Skeletal muscle tissue (tissue), 4 donors: ENCODE data around the gene NXPH2. TPM values are rescaled to one million over a fixed set of nuclear protein-coding genes. Genes with fewer than 3 reads are reported as not detected.

Source experiments
- H3K27ac ChIP-seq: one replicate; pipeline ENCODE4 v1.7.0; 2013; ENCODE audit warnings: mild to moderate bottlenecking, low read depth, low read length, inconsistent platforms
- H3K27me3 ChIP-seq, 3 donors: one replicate each; pipeline ENCODE4 v1.7.0; 2013; ENCODE audit warnings: low read length in 3 of 3; ENCODE audit not compliant: control insufficient read depth in 3 of 3, insufficient read depth in 3 of 3
- H3K36me3 ChIP-seq, 3 donors: one replicate each; pipeline ENCODE4 v1.7.0; 2013; ENCODE audit warnings: low read length in 3 of 3; ENCODE audit not compliant: control insufficient read depth in 3 of 3, insufficient read depth in 3 of 3
- H3K4me1 ChIP-seq, 3 donors: one replicate each; pipeline ENCODE4 v1.7.0; 2013; ENCODE audit warnings: low read length in 3 of 3, mild to moderate bottlenecking in 3 of 3; ENCODE audit not compliant: control insufficient read depth in 3 of 3, insufficient read depth in 3 of 3
- H3K4me3 ChIP-seq, 3 donors: one replicate each; pipeline ENCODE4 v1.7.0; 2013; ENCODE audit warnings: low read length in 3 of 3
- H3K9ac ChIP-seq, 3 donors: one replicate each; pipeline ENCODE4 v1.7.0; 2013; ENCODE audit warnings: low read length in 3 of 3, mild to moderate bottlenecking in 3 of 3, moderate library complexity in 2 of 3, low read depth in 1 of 3
- H3K9me3 ChIP-seq, 3 donors: one replicate each; pipeline ENCODE4 v1.7.0; 2013; ENCODE audit warnings: low read length in 3 of 3; ENCODE audit not compliant: control insufficient read depth in 3 of 3
- total RNA-seq: library from RNA; depleted of rRNA; stranded (reverse); fragments of >200 nt; gene quantifications from one replicate; pipeline ENCODE4 v1.2.3, GENCODE V29; 2014
- donor health status: Osteomylitis.

Gene NXPH2
- total RNA-seq, 1 donor from 2014 or later, result 9.4 TPM

DNA sequence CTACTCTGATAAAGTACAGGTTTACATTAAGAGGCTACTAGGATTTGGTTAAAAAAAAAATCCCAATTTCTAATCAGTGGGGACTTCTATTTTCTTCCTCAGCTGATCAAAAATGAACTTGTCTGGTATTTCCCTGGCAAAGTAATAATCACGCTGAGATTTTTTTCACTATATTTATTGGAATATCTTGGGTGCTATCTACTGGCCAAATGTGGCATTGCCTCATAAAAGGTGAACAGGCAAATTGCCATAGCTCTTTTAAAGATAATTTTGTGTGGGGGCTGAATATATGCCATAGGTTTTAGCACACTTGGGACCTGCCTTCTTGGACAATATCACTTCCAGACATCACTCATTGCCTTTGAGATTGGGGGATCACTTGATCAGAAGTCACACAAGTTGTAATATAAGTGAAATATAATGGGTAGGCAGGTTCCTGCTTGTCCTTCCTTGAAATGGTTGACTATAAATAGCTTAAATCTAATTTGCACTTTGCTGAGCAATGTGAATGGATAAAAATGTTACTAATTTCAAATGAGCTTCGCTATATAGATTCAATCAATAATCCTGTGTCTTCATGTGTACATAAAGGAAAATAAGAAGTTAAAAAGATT is 7.0 kb upstream of the NXPH2 start:
- Histone ChIP-seq H3K9me3 (no peaks in the 10 kb centered on the region), H3K4me1 (no peaks in the 10 kb centered on the region), H3K27ac (no peak overlapping the region), H3K27me3 (peaks cover 0 to 2% (median 0%) of the 10 kb centered on the region in 3 donors), H3K4me3 (no peak overlapping the region), H3K9ac (no peak overlapping the region), H3K36me3 (no peaks in the 10 kb centered on the region)

- peaks cover 29 to 37% (median 36%) of the 10 kb centered on the region in 3 donors for H3K27me3 ChIP-seq
Measured at GRCh38 chr2:138782383-138782782, 2.2 kb upstream of the NXPH2 start.

DNA sequence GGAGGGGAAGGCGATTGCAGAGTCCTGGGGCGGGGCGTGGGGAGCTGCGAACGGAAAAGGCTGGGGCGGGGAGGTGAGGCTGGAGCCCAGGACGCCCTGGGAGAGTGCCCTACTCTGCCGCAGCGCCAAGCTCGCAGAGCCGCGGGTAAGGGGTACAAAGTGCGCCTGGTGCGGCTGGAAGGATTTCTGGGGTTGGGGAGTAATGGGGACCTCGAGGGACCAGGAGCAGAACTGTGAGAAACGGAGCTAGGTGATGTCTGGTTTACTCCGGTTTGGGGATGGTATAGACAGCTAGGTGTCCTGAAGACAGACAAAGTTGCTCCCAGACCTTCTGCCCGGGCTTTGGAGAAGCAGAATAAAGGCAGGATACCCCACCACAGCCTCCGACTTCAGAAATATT is 718 bp upstream of the NXPH2 start:
- Histone ChIP-seq H3K9ac (no peak overlapping the region), H3K4me1 (peaks cover 4 to 7% (median 7%) of the 10 kb centered on the region in 3 donors), H3K27ac (no peak overlapping the region), H3K36me3 (no peaks in the 10 kb centered on the region), H3K4me3 (no peak overlapping the region), H3K27me3 (peaks cover 29 to 37% (median 36%) of the 10 kb centered on the region in 3 donors), H3K9me3 (no peaks in the 10 kb centered on the region)

More at GRCh38 chr2:138782383-138782782, 2.2 kb upstream of the NXPH2 start:
- Histone ChIP-seq H3K4me1 (peaks cover 4 to 7% (median 7%) of the 10 kb centered on the region in 3 donors), H3K9me3 (no peaks in the 10 kb centered on the region), H3K27ac (no peak overlapping the region), H3K36me3 (no peaks in the 10 kb centered on the region), H3K4me3 (no peak overlapping the region), H3K9ac (no peak overlapping the region)

DNA sequence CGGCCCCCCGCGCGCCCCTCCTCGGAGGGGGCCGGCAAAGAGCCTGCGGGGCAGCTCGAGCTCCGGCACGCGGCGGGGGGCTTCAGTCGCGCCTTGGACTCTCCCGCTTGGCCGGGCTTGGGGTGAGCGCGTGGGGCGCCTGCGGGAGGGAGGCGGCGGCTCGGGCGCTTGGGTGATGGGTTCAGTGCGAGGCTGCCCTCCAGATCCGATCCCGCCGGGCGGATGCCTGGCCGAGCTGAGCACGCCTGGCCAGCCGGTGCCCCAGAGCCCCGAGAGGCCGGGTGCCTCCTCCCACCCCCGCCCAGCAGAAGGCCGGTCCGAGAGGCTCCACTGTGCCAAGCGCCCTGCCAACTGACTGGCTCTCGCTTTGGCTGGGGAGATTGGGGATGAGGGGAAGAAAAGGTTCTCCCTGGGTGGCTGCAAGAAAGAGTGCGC is 273 bp upstream of the NXPH2 start:
- Histone ChIP-seq H3K36me3 (no peaks in the 10 kb centered on the region), H3K4me3 (no peak overlapping the region), H3K9ac (no peak overlapping the region)

GRCh38 chr2:138779406-138779780 is 797 bp downstream of the NXPH2 start:
- H3K9ac ChIP-seq, result no peak overlapping the region
- H3K4me3 ChIP-seq, result peak overlapping the region in 2 of 3 donors; percentile 38 to 48
- no peaks in the 10 kb centered on the region for H3K36me3 ChIP-seq
- peaks cover 29 to 37% (median 36%) of the 10 kb centered on the region in 3 donors for H3K27me3 ChIP-seq
- no peaks in the 10 kb centered on the region for H3K9me3 ChIP-seq
- H3K4me1 ChIP-seq, result peaks cover 4 to 7% (median 7%) of the 10 kb centered on the region in 3 donors
- no peak overlapping the region for H3K27ac ChIP-seq

More for the DNA sequence above, 273 bp upstream of the NXPH2 start:
- Histone ChIP-seq H3K27me3 (peaks cover 29 to 37% (median 36%) of the 10 kb centered on the region in 3 donors), H3K4me1 (peaks cover 4 to 7% (median 7%) of the 10 kb centered on the region in 3 donors), H3K9me3 (no peaks in the 10 kb centered on the region), H3K27ac (no peak overlapping the region)

- H3K4me3 ChIP-seq, result no peak overlapping the region
- no peak overlapping the region for H3K27ac ChIP-seq
- H3K27me3 ChIP-seq, result peaks cover 29 to 37% (median 36%) of the 10 kb centered on the region in 3 donors
- no peaks in the 10 kb centered on the region for H3K36me3 ChIP-seq
- H3K4me1 ChIP-seq, result peaks cover 4 to 7% (median 7%) of the 10 kb centered on the region in 3 donors
- no peak overlapping the region for H3K9ac ChIP-seq
- no peaks in the 10 kb centered on the region for H3K9me3 ChIP-seq
Measured at GRCh38 chr2:138777996-138778395, 2.2 kb downstream of the NXPH2 start.

- Histone ChIP-seq H3K36me3 (no peaks in the 10 kb centered on the region), H3K9ac (no peak overlapping the region), H3K27me3 (peaks cover 22 to 26% (median 23%) of the 10 kb centered on the region in 3 donors), H3K27ac (no peak overlapping the region), H3K9me3 (no peaks in the 10 kb centered on the region), H3K4me1 (peaks cover 4 to 7% (median 7%) of the 10 kb centered on the region in 3 donors), H3K4me3 (no peak overlapping the region)
Measured at GRCh38 chr2:138775736-138776135, 4.5 kb downstream of the NXPH2 start.

DNA sequence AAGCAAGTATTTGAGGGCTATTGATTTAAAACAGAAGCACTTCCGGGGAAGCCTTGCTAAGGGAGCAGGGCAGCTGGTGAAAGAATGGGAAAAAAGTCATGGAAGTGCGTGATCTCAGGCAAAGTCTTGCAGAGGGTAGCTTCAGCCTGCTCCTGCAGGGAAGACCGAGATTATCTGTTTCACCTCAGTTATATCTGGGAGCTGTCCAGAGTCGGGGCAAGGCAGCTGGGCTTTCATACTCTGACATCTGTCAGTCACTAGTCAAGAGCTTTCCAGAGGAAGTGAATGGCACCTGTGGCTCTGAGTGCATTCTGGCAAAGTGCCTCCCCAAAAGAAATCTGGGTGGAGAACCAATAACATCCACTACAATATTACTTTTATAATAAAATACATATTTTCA is 8.7 kb downstream of the NXPH2 start:
- Histone ChIP-seq H3K27me3 (no peaks in the 10 kb centered on the region), H3K36me3 (no peaks in the 10 kb centered on the region), H3K27ac (no peak overlapping the region), H3K4me1 (no peaks in the 10 kb centered on the region), H3K4me3 (no peak overlapping the region), H3K9ac (no peak overlapping the region), H3K9me3 (no peaks in the 10 kb centered on the region)

DNA sequence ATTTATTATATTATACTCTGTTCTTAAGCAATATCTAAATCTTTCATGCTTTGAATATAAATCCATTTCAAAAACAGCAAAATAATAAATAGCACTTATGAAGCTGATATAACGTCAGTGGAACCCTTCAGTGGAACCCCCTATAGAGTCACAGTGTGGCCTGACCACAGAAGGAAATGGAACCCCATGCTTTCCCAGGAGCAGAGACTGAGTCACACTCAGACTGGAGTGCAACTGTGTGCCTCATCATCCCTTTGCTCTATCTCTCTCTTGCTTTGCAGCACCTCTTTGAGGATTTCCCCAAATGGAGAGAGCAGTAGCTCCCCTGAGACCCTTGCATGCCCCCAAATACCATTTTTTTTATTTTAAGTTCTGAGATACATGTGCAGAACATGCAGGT is 13.1 kb downstream of the NXPH2 start:
- Histone ChIP-seq H3K9me3 (no peaks in the 10 kb centered on the region), H3K9ac (no peak overlapping the region), H3K27me3 (peaks cover 0 to 2% (median 0%) of the 10 kb centered on the region in 3 donors), H3K27ac (no peak overlapping the region), H3K36me3 (no peaks in the 10 kb centered on the region), H3K4me3 (no peak overlapping the region), H3K4me1 (no peaks in the 10 kb centered on the region)

DNA sequence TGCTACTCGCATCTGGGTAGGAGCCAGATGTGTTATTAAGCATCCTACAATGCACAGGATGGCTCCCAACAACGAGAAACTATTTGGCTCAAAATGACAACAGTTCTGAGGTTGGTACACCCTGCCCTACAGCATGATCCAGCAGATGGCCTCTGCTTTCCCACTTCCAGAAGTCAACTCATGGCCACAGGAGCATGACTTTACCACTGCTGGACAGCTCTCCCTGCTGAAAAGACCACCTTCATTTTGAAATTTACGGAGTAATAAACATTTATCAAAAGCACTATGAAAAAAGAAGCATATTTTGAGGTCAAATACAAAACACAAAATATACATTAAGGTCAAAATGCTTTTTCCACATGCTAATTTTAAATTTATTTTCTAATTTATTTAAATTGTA is 13.7 kb downstream of the NXPH2 start:
- Histone ChIP-seq H3K9me3 (no peaks in the 10 kb centered on the region), H3K4me3 (no peak overlapping the region), H3K27ac (no peak overlapping the region), H3K4me1 (no peaks in the 10 kb centered on the region), H3K27me3 (peaks cover 0 to 2% (median 0%) of the 10 kb centered on the region in 3 donors), H3K36me3 (no peaks in the 10 kb centered on the region), H3K9ac (no peak overlapping the region)
